ENCODE measurements around the gene SERPINB6. TPM values are rescaled to one million over a fixed set of nuclear protein-coding genes. Genes with fewer than 3 reads are reported as not detected.
A peak's percentile ranks its signal among the peaks of the same experiment; 100 is the strongest.
"Not testable (repeated sequence)": the region's sequence is repeated elsewhere in the genome, so short reads cannot be mapped to it uniquely, and the experiment has no call there.

SERPINB6 gene
- total RNA-seq, 8 experiments from 2014 or later = 9.6 to 519 (median 53.6) TPM

DNA sequence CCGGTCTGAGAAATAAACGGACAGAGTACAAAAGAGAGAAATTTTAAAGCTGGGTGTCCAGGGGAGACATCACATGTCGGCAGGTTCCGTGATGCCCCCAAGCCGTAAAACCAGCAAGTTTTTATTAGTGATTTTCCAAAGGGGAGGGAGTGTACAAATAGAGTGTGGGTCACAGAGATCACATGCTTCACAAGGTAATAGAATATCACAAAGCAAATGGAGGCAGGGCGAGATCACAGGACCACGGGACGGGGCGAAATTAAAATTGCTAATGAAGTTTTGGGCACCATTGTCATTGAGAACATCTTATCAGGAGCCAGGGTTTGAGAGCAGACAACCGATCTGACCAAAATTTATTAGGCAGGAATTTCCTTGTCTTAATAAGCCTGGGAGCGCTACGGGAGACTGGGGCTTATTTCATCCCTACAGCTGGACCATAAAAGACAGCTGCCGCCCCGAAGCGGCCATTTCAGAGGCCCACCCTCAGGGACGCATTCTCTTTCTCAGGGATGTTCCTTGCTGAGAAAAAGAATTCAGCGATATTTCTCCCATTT, 37.4 kb upstream of the SERPINB6 start:
- Histone ChIP-seq H3K27ac (peak overlapping the region in 1 of 2 donors; percentile 77), H3K4me1 (replicated peaks in 1 of 2) (peaks cover 0 to 17% of the 10 kb centered on the region in 2 donors)
- in situ Hi-C loops (cut with MboI; ENCODE audit: low pct_unique_long_range_greater_than_20kb in 2 of 9, low sequenced_read_pairs in 9 of 9, unreplicated experiment in 9 of 9); H3K4me3 ChIP-seq; ATAC-seq (replicated peaks in 6 of 8): not testable (repeated sequence)
- 16 to 100% (median 80%) methylated on average over 1 to 11 of the region's 17 CpGs for WGBS, 10 experiments

DNA sequence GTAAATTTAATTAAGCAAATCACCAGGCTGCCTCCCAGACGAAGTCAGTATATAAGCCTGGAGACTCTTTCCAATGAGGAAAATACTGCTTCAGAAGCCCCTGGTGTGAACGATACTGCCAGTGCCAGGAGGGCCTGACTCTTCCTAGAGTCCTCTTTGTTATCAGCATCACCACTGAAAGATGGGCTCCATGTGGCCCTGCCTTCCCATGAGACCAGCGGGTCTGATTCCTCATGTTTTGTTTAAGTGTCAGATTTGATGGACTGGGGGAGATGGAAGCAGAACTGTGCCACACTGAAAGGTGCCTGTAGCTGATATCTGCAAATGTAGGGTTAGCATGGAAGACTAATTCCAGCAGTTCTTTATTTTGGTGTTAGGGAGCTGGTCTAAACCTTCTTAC, 36.2 kb upstream of the SERPINB6 start:
- WGBS, 10 experiments = 17 to 100% (median 62%) methylated on average over 1 to 3 of the region's 3 CpGs; no CpG with 5 or more reads in 2 of the 10 experiments
- in situ Hi-C loops (cut with MboI; ENCODE audit: low pct_unique_long_range_greater_than_20kb in 2 of 9, low sequenced_read_pairs in 9 of 9, unreplicated experiment in 9 of 9) = no loop called here
- Histone ChIP-seq H3K27ac (no peak overlapping the region), H3K4me1 (replicated peaks in 1 of 2) (peaks cover 0 to 17% of the 10 kb centered on the region in 2 donors), H3K4me3 (no peak overlapping the region)
- peak in 1 of 8 experiments; percentile 31 for ATAC-seq (replicated peaks in 6 of 8)

GRCh38 chr6:3006476-3006875, 35.1 kb upstream of the SERPINB6 start:
- ATAC-seq (replicated peaks in 6 of 8) = no peak
- in situ Hi-C loops (cut with MboI; ENCODE audit: low pct_unique_long_range_greater_than_20kb in 2 of 9, low sequenced_read_pairs in 9 of 9, unreplicated experiment in 9 of 9) = no loop called here
- no peak overlapping the region for H3K4me3 ChIP-seq

GRCh38 chr6:3005874-3006273, 34.5 kb upstream of the SERPINB6 start:
- no peak overlapping the region for H3K27ac ChIP-seq
- 80 to 100% methylated on average over 1 of the region's 9 CpGs; no CpG with 5 or more reads in 8 of the 10 experiments for WGBS, 10 experiments
- in situ Hi-C loops (cut with MboI; ENCODE audit: low pct_unique_long_range_greater_than_20kb in 2 of 9, low sequenced_read_pairs in 9 of 9, unreplicated experiment in 9 of 9) = no loop called here

More at GRCh38 chr6:3006476-3006875, 35.1 kb upstream of the SERPINB6 start:
- no peak overlapping the region for H3K27ac ChIP-seq
- peaks cover 4 to 20% of the 10 kb centered on the region in 2 donors for H3K4me1 ChIP-seq (replicated peaks in 1 of 2)
- WGBS, 10 experiments = 79 to 100% (median 93%) methylated on average over 1 to 5 of the region's 5 CpGs; no CpG with 5 or more reads in 1 of the 10 experiments

DNA sequence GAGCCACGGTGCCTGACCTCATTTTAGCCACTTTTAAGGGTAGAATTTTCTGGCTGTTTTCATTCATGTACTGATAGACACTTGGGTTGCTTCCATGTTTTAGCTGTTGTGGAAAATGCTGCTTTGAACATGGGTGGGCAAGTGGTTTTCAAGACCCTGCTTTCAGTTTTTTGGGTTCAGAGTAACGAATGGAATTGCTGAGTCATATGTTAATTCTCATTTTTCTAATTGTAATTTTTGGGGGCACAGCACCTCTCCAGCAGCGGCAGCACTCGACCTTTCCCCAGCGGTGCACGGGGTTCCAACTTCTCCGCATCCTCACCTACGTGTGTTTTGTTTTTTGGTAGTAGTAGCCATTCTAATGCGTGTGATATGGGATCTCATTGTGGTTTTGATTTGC, 33.7 kb upstream of the SERPINB6 start:
- Histone ChIP-seq H3K4me1 (replicated peaks in 1 of 2) (peaks cover 8 to 31% of the 10 kb centered on the region in 2 donors), H3K4me3 (no peak overlapping the region), H3K27ac (no peak overlapping the region)
- ATAC-seq (replicated peaks in 6 of 8) = no peak
- in situ Hi-C loops (cut with MboI; ENCODE audit: low pct_unique_long_range_greater_than_20kb in 2 of 9, low sequenced_read_pairs in 9 of 9, unreplicated experiment in 9 of 9) = no loop called here
- WGBS, 10 experiments = 80 to 100% (median 89%) methylated on average over 1 to 9 of the region's 9 CpGs; no CpG with 5 or more reads in 1 of the 10 experiments

More at GRCh38 chr6:3005874-3006273, 34.5 kb upstream of the SERPINB6 start:
- Histone ChIP-seq H3K4me3 (no peak overlapping the region), H3K4me1 (replicated peaks in 1 of 2) (peaks cover 4 to 26% of the 10 kb centered on the region in 2 donors)
- ATAC-seq (replicated peaks in 6 of 8) = no peak

DNA sequence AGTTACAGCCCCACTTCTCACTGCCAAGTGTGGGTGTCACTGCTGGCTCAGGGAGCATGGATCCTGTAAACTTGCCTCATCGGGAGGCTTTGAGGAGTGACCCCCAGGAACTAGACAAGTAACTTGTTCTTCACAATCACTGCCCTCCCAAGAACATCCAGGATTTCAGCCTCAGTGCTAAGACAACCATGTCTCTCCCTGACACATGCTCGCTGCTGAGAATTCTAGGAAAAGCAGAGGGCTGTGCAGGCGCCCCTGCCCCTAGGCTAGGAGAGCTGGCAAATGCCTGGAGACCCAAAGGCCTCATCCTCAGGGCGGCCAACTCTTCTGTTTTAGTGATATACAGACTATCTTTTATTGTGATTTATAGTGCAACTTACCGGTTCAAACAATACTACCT, 31.9 kb upstream of the SERPINB6 start:
- peaks cover 8 to 18% of the 10 kb centered on the region in 2 donors for H3K4me1 ChIP-seq (replicated peaks in 1 of 2)
- WGBS, 10 experiments = no CpG with 5 or more reads among the region's 5 CpGs
- H3K4me3 ChIP-seq; ATAC-seq (replicated peaks in 6 of 8); H3K27ac ChIP-seq; in situ Hi-C loops (cut with MboI; ENCODE audit: low pct_unique_long_range_greater_than_20kb in 2 of 9, low sequenced_read_pairs in 9 of 9, unreplicated experiment in 9 of 9): not testable (repeated sequence)

- H3K4me1 ChIP-seq (replicated peaks in 1 of 2) = peaks cover 8 to 18% of the 10 kb centered on the region in 2 donors
- in situ Hi-C loops (cut with MboI; ENCODE audit: low pct_unique_long_range_greater_than_20kb in 2 of 9, low sequenced_read_pairs in 9 of 9, unreplicated experiment in 9 of 9) = no loop called here
- 0 to 100% (median 50%) methylated on average over 1 to 2 of the region's 2 CpGs; no CpG with 5 or more reads in 5 of the 10 experiments for WGBS, 10 experiments
- H3K4me3 ChIP-seq = no peak overlapping the region
- no peak overlapping the region for H3K27ac ChIP-seq
- peak in 3 of 8 experiments; percentile 7 to 39 (median 35) for ATAC-seq (replicated peaks in 6 of 8)
These were observed 30.5 kb upstream of the SERPINB6 start for GRCh38 chr6:3001773-3002293.

GRCh38 chr6:3001146-3001772, 29.9 kb upstream of the SERPINB6 start:
- Histone ChIP-seq H3K27ac (no peak overlapping the region), H3K4me1 (replicated peaks in 1 of 2) (peaks cover 8 to 18% of the 10 kb centered on the region in 2 donors), H3K4me3 (no peak overlapping the region)
- no peak for ATAC-seq (replicated peaks in 6 of 8)
- WGBS, 10 experiments = 54 to 90% (median 82%) methylated on average over 3 to 11 of the region's 11 CpGs; no CpG with 5 or more reads in 1 of the 10 experiments
- in situ Hi-C loops (cut with MboI; ENCODE audit: low pct_unique_long_range_greater_than_20kb in 2 of 9, low sequenced_read_pairs in 9 of 9, unreplicated experiment in 9 of 9) = no loop called here

DNA sequence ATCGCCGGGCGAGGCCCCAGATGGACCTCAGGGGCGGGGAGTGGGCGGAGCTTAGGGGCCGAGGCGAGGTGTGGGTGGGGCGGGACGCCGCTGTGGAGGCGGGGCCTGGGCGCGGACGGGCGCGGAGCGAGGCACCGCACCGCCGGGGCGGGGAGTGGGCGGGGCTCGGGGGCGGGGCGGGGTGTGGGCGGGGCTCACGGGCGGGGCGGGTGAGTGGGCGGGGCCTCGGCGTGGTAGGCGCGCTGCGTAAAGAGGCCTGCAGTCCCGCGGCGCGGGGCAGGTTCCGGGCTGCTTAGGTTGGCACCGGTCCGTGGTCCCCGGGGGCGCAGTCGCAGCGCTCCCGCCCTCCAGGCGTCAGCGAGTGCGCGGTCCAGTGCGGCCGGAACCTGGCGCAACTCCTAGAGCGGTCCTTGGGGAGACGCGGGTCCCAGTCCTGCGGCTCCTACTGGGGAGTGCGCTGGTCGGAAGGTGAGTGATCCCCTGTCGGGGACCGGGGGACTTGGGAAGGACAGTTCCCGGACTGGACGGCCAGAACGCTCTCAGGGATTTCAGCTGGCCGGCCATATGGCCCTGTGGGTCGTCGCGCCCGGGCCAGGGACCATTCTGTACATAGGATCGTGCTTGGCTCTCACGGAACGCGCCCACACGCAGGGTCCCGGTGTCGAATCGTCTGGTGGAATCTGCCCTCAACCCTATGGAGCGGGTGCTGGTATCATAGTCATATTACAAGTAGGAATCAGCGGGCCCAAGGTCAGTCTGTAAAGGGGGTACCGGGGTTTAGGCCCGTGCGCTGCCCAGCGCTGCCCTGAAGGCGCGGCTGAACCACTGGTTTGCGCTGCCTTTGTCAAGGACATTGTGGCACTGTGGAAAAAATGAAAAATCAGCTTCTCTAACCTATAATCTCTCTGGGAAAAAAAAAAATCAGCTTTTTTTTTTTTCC, 28.5 kb upstream of the SERPINB6 start, which contains the start of gene NQO2:
NQO2 (plus strand) TSS at position 277 of the 940 bp plus-strand sequence. CDS start 6,659 bp downstream, outside the sequence.
- ATAC-seq (replicated peaks in 6 of 8) = peak; percentile 67 to 85 (median 78)
- peak within 1 kb of the TSS; percentile 68 to 92 (median 74) for H3K4me3 ChIP-seq
- H3K27ac ChIP-seq = peak within 1 kb of the TSS; percentile 44 to 66
- in situ Hi-C loops (cut with MboI; ENCODE audit: low pct_unique_long_range_greater_than_20kb in 2 of 9, low sequenced_read_pairs in 9 of 9, unreplicated experiment in 9 of 9) = loop anchor here in 4 of 9 experiments (10.0 to 25.0 kb wide), 2 partner anchors 55 to 237 kb away; partner anchors contain the start of gene TUBB2B (in 1 of the 4)
- WGBS, 10 experiments = 0 to 15% (median 1%) methylated on average over 4 to 17 of the region's 87 CpGs; no CpG with 5 or more reads in 2 of the 10 experiments
- peaks cover 8 to 18% of the 10 kb centered on the region in 2 donors for H3K4me1 ChIP-seq (replicated peaks in 1 of 2)

- Histone ChIP-seq H3K4me3 (peak overlapping the region; percentile 68 to 92 (median 74)), H3K4me1 (replicated peaks in 1 of 2) (peaks cover 8 to 18% of the 10 kb centered on the region in 2 donors), H3K27ac (peak overlapping the region; percentile 28 to 56)
- peak in 5 of 8 experiments; percentile 46 to 88 (median 85) for ATAC-seq (replicated peaks in 6 of 8)
- WGBS, 10 experiments = 0 to 20% (median 4%) methylated on average over 1 to 19 of the region's 30 CpGs; no CpG with 5 or more reads in 5 of the 10 experiments
- in situ Hi-C loops (cut with MboI; ENCODE audit: low pct_unique_long_range_greater_than_20kb in 2 of 9, low sequenced_read_pairs in 9 of 9, unreplicated experiment in 9 of 9) = loop anchor here in 4 of 9 experiments (10.0 to 25.0 kb wide), 2 partner anchors 56 to 238 kb away; partner anchors contain the start of gene TUBB2B (in 1 of the 4)
These were observed 27.7 kb upstream of the SERPINB6 start for GRCh38 chr6:2998998-2999617.

DNA sequence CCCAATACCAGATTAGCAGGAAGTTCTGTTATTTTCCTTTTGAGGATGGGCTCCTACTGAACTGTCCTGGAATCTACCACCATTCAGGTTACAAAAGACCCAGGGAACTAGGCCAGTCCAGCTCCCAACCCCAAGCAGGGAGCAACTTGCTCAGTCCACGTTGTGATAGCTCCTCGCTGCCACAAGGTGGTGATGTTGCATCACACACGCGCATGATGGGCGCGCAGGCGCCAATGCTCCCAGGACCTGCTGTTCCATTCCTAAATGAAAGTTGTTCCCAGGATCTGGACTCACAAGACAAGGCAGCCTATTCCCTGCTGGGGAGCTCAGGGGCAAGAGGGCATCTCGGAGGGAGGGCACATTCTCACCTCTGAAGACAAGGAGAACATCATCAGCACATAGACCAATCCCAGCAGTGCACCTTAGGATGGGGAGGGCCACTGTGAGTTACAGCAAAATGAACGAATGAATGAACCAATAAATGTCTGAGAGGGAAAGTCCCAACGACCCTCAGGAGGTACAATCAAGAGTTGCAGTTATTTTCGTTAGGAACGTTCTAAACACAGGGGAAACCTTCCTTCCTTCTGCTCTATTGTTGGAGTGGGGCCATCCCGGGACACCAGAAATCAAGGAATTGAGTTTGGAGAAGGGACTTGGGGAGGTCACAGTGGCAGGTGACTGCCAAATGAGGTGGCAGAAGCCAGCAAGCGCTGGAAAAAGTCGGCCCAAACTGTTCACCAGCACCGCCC, 27.1 kb upstream of the SERPINB6 start:
- ATAC-seq (replicated peaks in 6 of 8) = peak; percentile 24 to 56 (median 38)
- peak overlapping the region in 1 of 2 donors; percentile 56 for H3K27ac ChIP-seq
- WGBS, 10 experiments = 0 to 6% (median 0%) methylated on average over 1 to 5 of the region's 16 CpGs; no CpG with 5 or more reads in 7 of the 10 experiments
- H3K4me1 ChIP-seq (replicated peaks in 1 of 2) = peaks cover 8 to 18% of the 10 kb centered on the region in 2 donors
- peak overlapping the region; percentile 68 to 92 (median 74) for H3K4me3 ChIP-seq
- in situ Hi-C loops (cut with MboI; ENCODE audit: low pct_unique_long_range_greater_than_20kb in 2 of 9, low sequenced_read_pairs in 9 of 9, unreplicated experiment in 9 of 9) = loop anchor here in 4 of 9 experiments (10.0 to 25.0 kb wide), 2 partner anchors 56 to 239 kb away; partner anchors contain the start of gene TUBB2B (in 1 of the 4)

All from motor neuron (in vitro differentiated cells).